GM19468 (cell line): ENCODE results near the gene FAM162B.
"Not testable (repeated sequence)": the region's sequence is repeated elsewhere in the genome, so short reads cannot be mapped to it uniquely, and the experiment has no call there.

Experiments
- ATAC-seq: cut with Tn5 transposase; IDR thresholded peaks from one replicate; pipeline ENCODE4 v1.9.1; 2021; ENCODE audit warnings: mild to moderate bottlenecking, moderate library complexity, moderate number of reproducible peaks; ENCODE audit not compliant: unreplicated experiment; ENCODE audit errors: extremely low read depth

The FAM162B gene

GRCh38 chr6:116737004-116737403 is 28.5 kb downstream of the FAM162B start:
- ATAC-seq = no peak

GRCh38 chr6:116730513-116730912 is 35.0 kb downstream of the FAM162B start:
- no peak for ATAC-seq

GRCh38 chr6:116726947-116727346 is 38.6 kb downstream of the FAM162B start:
- ATAC-seq = no peak

- ATAC-seq = no peak
Measured at GRCh38 chr6:116714761-116715160, 50.8 kb downstream of the FAM162B start.

- no peak for ATAC-seq
Measured at GRCh38 chr6:116714296-116714695, 51.2 kb downstream of the FAM162B start.

- ATAC-seq = no peak
Measured at GRCh38 chr6:116705917-116706316, 59.6 kb downstream of the FAM162B start.

- not testable (repeated sequence) for ATAC-seq
Measured at GRCh38 chr6:116703888-116704287, 61.6 kb downstream of the FAM162B start.
